Right lobe of liver (tissue), 6 donors: ENCODE results near the gene ATP5PD. TPM values are rescaled to one million over a fixed set of nuclear protein-coding genes. Genes with fewer than 3 reads are reported as not detected.

Experiments
- ATAC-seq, 4 donors: fragments of 200-7000 bp; cut with Tn5 transposase; one replicate each; pipeline ENCODE4 v1.9.1; 2020; ENCODE audit warnings: mild to moderate bottlenecking in 4 of 4, moderate library complexity in 4 of 4
- DNase-seq, 3 donors: peaks; one replicate each; pipeline ENCODE4 v3.0.0-alpha.2; 2020
- H3K27ac ChIP-seq, 3 donors: fragments of 200-600 bp; one replicate each; pipeline ENCODE4 v1.8.0; 2022
- H3K27me3 ChIP-seq, 2 donors: fragments of 200-600 bp; one replicate each; pipeline ENCODE4 v1.8.0; 2022
- H3K36me3 ChIP-seq, 4 donors: fragments of 200-600 bp; sonication (generic) in 1 of 4; one replicate each; pipeline versions ENCODE4 v1.5.1 to v1.8.0; 2017 to 2022; ENCODE audit warnings: control low read depth in 1 of 4
- H3K4me1 ChIP-seq, 4 donors: fragments of 200-600 bp; sonication (generic) in 1 of 4; one replicate each; pipeline versions ENCODE4 v1.5.1 to v1.8.0; 2017 to 2022; ENCODE audit warnings: control low read depth in 1 of 4
- H3K4me3 ChIP-seq, 3 donors: fragments of 200-600 bp; one replicate each; pipeline ENCODE4 v1.8.0; 2022
- H3K9me3 ChIP-seq, 4 donors: fragments of 200-600 bp; sonication (generic) in 1 of 4; one replicate each; pipeline versions ENCODE4 v1.5.1 to v1.8.0; 2017 to 2022; ENCODE audit warnings: control low read depth in 1 of 4
- POLR2A ChIP-seq: fragments of 450-650 bp; IDR thresholded peaks from one replicate; pipeline ENCODE4 v1.6.1; 2017; ENCODE audit warnings: antibody characterized with exemption, mild to moderate bottlenecking
- WGBS: methylation state at CpG from one replicate; pipeline ENCODE4 v1.1.6; 2018; ENCODE audit warnings: low coverage, low lambda C conversion rate; ENCODE audit not compliant: insufficient coverage; ENCODE audit errors: missing lambda C conversion rate; 5-methylcytosine and 5-hydroxymethylcytosine counted together
- intact Hi-C, 2 donors: fragments of 100-400 bp; cut with DNase I; formaldehyde crosslinking; loops; one replicate each; pipeline versions ENCODE4 v1.11.2 to v1.14.1; 2022
- total RNA-seq, 6 experiments: library from RNA; depleted of rRNA in 2 of 6; stranded (reverse); fragments of >200 nt in 2 of 6; fragmentation: NEBNext Ultra II Directional in 3 of 6; extraction: Animal tissue kit (Norgen Biotek cat#: 25700) in 3 of 6; gene quantifications; one replicate each; pipeline versions ENCODE4 v1.1.0 to v1.2.4, GENCODE V29; 2016 to 2023
- TF ChIP-seq, protein P1 (sequence below), 4 donors: fragments of 200-600 bp in 3 of 4; fragments of 450-650 bp in 1 of 4; IDR thresholded peaks; one replicate each; pipeline versions ENCODE4 v1.5.1 to v1.8.0; 2016 to 2022; ENCODE audit warnings: antibody characterized with exemption in 4 of 4, mild to moderate bottlenecking in 2 of 4
- donor health status: DM: no; HTN: yes; CAD: no.
- donor health status: DM: no; HTN: no; CAD: no.
- donor health status: DM: no; HTN: no; CAD: no.
- donor health status: DM: no; HTN: yes; CAD: no.
- donor health status: DM: no; HTN: yes; CAD: no.

ATP5PD gene
- total RNA-seq, 6 experiments from 2014 or later = 145 to 262 (median 179) TPM

DNA sequence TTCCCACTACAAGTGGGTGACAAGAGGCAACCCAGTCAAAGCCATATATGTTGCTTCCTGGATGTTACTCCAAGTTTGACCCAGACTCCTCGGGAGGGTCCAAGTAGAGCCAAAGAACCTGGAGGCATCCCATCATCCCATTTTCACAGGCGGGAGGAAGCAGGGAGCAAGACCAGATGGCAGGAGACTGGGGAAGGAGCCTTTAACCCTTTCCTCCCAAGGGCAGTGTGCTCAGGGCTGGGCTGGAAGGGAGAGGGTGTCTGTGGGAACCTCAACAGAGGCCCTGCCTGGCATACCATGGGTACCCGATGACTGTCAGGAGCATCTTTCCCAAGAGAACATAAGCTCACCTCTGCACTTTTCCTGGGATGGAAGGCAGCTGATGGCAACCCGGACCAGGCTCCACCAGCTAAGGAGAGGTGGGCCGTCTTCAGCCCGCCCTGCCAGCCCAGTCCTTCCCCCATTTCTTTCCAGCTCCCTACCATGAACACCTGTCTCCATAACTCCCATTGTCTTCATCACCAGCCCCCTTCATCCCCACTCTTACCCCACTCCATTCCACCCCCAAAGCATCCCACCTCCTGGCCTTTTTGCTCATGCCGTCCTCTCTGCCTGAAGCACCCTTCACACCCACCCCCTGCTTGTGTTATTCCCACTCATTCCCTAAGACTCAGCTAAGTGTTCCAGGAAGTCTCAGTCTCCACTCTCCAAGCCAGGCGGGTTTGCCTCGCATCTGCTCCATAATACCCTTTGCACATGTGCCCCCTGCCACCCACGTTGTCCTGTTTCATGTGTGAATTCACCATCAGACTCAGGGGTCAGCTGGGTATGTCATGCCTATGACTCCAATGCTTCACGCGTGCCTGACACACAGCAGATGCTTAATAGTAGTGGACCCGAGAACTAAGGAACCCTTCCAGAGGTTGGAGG lies 35.1 kb upstream of the ATP5PD start:
- Histone ChIP-seq H3K27ac (no peak overlapping the region), H3K4me1 (peaks cover 0 to 63% (median 31%) of the 10 kb centered on the region in 4 donors), H3K27me3 (no peaks in the 10 kb centered on the region), H3K36me3 (no peaks in the 10 kb centered on the region), H3K9me3 (no peaks in the 10 kb centered on the region), H3K4me3 (no peak overlapping the region)
- WGBS = 57% methylated on average over 5 of the region's 13 CpGs
- intact Hi-C loops = no loop called here
- DNase-seq = no peak
- no peak for TF ChIP-seq POLR2A
- TF ChIP-seq, protein P1, sequence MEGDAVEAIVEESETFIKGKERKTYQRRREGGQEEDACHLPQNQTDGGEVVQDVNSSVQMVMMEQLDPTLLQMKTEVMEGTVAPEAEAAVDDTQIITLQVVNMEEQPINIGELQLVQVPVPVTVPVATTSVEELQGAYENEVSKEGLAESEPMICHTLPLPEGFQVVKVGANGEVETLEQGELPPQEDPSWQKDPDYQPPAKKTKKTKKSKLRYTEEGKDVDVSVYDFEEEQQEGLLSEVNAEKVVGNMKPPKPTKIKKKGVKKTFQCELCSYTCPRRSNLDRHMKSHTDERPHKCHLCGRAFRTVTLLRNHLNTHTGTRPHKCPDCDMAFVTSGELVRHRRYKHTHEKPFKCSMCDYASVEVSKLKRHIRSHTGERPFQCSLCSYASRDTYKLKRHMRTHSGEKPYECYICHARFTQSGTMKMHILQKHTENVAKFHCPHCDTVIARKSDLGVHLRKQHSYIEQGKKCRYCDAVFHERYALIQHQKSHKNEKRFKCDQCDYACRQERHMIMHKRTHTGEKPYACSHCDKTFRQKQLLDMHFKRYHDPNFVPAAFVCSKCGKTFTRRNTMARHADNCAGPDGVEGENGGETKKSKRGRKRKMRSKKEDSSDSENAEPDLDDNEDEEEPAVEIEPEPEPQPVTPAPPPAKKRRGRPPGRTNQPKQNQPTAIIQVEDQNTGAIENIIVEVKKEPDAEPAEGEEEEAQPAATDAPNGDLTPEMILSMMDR (IDR thresholded peaks at IDR 0.05) = no peak
- no peak for ATAC-seq

DNA sequence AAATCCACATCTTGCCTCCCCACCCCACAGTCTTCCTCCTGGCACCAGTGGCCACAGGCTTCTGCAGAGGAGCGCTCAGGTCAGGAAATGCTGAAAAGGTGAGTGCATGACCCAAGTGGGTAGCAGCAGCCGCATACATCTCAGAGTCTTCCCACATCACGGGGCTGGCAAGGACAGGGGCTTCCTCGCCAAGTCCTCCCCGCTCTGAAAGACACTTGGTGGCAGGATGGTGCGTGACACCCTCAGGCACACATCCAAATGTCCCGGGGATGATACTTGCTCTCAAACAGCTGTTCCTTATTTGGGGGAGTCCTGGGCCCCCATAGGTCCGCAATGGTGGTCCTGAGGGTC lies 32.2 kb upstream of the ATP5PD start:
- intact Hi-C loops = no loop called here
- peaks cover 0 to 44% (median 20%) of the 10 kb centered on the region in 4 donors for H3K4me1 ChIP-seq
- H3K36me3 ChIP-seq = no peaks in the 10 kb centered on the region
- no peaks in the 10 kb centered on the region for H3K9me3 ChIP-seq
- H3K27me3 ChIP-seq = no peaks in the 10 kb centered on the region
- TF ChIP-seq, protein P1 (IDR thresholded peaks at IDR 0.05) = no peak
- no peak for TF ChIP-seq POLR2A
- DNase-seq (no peak), ATAC-seq (no peak)
- H3K27ac ChIP-seq = peak overlapping the region in 1 of 3 donors; percentile 91
- 60% methylated on average over 6 of the region's 8 CpGs for WGBS
- H3K4me3 ChIP-seq = no peak overlapping the region

DNA sequence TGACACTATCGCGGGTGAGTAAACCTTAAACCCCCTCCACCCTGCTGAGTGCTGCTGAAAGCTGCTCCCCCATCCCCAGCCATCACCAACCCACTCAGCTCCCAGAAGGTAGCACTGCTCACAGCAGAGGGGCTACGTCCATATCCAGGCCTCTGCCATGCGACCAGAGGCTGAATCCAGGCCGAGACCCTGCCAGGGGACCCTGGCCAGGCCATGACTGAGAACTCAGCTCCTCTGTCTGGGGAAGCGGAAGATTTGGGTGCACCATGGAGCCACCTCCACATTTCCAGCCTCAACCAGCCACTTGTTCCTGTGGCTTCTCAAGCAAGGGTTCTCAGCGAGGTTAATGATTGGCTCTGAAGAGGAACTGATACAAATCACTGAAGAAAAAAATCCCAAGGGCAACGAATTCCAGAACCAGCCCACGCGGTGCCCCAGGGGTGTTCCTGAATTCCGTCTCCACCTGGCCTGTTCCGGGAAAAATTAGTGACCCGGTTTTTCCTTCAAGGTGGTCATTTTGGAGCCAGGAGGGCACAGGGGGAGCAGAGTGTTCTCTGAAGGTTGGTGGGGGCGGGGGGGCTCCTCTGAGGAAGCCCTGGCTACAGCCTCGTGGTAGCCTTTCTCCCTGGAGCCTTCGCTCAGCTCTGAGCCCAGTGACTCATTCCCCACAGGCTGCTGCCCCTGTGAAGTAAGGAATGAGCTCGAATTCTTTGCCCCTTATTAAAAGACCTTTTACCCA lies 31.7 kb upstream of the ATP5PD start:
- ATAC-seq (peak in 1 of 4 donors; percentile 22), DNase-seq (no peak)
- Histone ChIP-seq H3K27ac (peak overlapping the region; percentile 77 to 91 (median 79)), H3K36me3 (no peaks in the 10 kb centered on the region), H3K4me1 (peaks cover 0 to 39% (median 18%) of the 10 kb centered on the region in 4 donors), H3K4me3 (peak overlapping the region in 2 of 3 donors; percentile 46 to 60), H3K27me3 (no peaks in the 10 kb centered on the region), H3K9me3 (no peaks in the 10 kb centered on the region)
- intact Hi-C loops = no loop called here
- no peak for TF ChIP-seq POLR2A
- TF ChIP-seq, protein P1 (IDR thresholded peaks at IDR 0.05) = no peak
- 30% methylated on average over 11 of the region's 17 CpGs for WGBS

DNA sequence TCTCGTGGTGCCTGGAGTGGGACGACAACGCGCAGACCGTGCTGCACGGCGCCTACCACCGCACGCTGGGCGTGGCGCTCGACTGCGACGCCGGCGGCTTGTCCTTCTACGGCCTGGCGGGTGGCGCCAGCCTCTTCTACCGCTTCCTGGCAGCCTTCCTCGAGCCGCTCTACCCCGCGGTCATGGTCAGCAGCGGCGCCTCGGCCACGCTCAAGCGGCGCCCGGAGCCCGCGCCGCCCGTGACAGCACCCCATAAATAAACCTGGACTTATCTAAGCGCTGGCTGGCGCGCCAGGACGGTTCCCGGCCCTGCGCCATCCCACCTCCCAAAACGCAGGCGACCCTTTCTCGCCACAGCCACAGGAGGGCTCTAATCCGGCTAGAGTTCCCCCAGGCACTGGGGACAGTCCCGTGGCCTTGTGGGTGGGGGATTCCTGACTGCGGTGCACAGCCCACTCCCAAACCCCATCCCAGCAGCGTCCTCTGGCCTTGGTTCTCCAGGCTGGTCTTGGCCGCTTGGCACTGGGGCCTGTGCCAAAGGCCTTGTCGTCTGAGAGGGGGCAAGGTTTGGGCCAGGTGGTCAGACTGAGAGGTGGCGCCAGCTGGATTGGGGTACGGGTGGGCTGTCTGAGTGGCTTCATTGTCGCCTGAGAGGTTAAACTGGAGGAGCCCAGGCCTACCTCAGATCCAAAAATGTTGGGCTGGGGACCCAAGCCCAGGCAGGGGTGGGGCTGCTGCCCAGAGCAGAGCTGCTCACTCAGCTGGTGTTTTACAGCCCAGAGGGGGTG lies 30.9 kb upstream of the ATP5PD start:
- H3K36me3 ChIP-seq = no peaks in the 10 kb centered on the region
- intact Hi-C loops = no loop called here
- ATAC-seq (peak; percentile 61 to 87 (median 82)), DNase-seq (peak; percentile 83 to 87 (median 86))
- peak overlapping the region; percentile 77 to 91 (median 79) for H3K27ac ChIP-seq
- H3K4me1 ChIP-seq = peaks cover 0 to 31% (median 15%) of the 10 kb centered on the region in 4 donors
- TF ChIP-seq POLR2A = peak; percentile 20
- TF ChIP-seq, protein P1 (IDR thresholded peaks at IDR 0.05) = peak in 3 of 4 donors; percentile 16 to 23 (median 18)
- no peaks in the 10 kb centered on the region for H3K27me3 ChIP-seq
- peak overlapping the region; percentile 46 to 60 (median 56) for H3K4me3 ChIP-seq
- WGBS = 20% methylated on average over 1 of the region's 53 CpGs
- H3K9me3 ChIP-seq = no peaks in the 10 kb centered on the region
